Measurements from ENCODE around the gene TEKT2. TPM values are rescaled to one million over a fixed set of nuclear protein-coding genes. Genes with fewer than 3 reads are reported as not detected.

Gene TEKT2
- total RNA-seq: 10 to 100 TPM; 21.3 to 40.2 TPM
- polyA plus RNA-seq: 10 to 100 TPM; 10.2 to 11.6 TPM
- long read RNA-seq, donor 1: 0 reads
- long read RNA-seq, donor 2: 0 reads
- long read RNA-seq, donor 3, partial matches to known transcripts: 0 of 1 reads
- long read RNA-seq, donor 3, other reads (novel, unspliced or antisense): 0 of 1 reads
- long read RNA-seq, donor 4, partial matches to known transcripts: 0 of 1 reads
- long read RNA-seq, donor 4, other reads (novel, unspliced or antisense): 0 of 1 reads
- long read RNA-seq, donor 5, partial matches to known transcripts: 0 of 2 reads
- long read RNA-seq, donor 5, other reads (novel, unspliced or antisense): 0 of 2 reads

GRCh38 chr1:36083635-36084496 is at the start of gene TEKT2:
TEKT2 (plus strand) TSS chr1:36084094; CDS start chr1:36084922, 828 bp downstream.
- ATAC-seq (ENCODE audit: insufficient read depth, low FRiP score): no peak

GRCh38 chr1:36034692-36035091 is 49.2 kb upstream of the TEKT2 start:
- Histone ChIP-seq H3K27ac (ENCODE audit: low read depth in 1 of 2, low read length in 1 of 2) (no peak overlapping the region), H3K27me3 (ENCODE audit: control insufficient read depth in 3 of 3, insufficient read depth in 3 of 3, low read length in 2 of 3) (no peaks in the 10 kb centered on the region), H3K36me3 (ENCODE audit: control insufficient read depth in 4 of 4, insufficient read depth in 4 of 4, low read length in 4 of 4) (peaks cover under 1 to 18% (median 10%) of the 10 kb centered on the region in 4 donors), H3K4me3 (no peak overlapping the region), H3K9ac (ENCODE audit: insufficient read depth in 1 of 2, low read length in 2 of 2) (no peak overlapping the region), H3K4me1 (ENCODE audit: control insufficient read depth in 5 of 5, insufficient read depth in 5 of 5, low read length in 5 of 5) (no peaks in the 10 kb centered on the region), H3K9me3 (ENCODE audit: control insufficient read depth in 4 of 4, insufficient read depth in 3 of 4, low read length in 3 of 4) (no peaks in the 10 kb centered on the region)
- DNase-seq (no peak), ATAC-seq (ENCODE audit: insufficient read depth, low FRiP score) (peak; percentile 97)
- TF ChIP-seq CTCF (IDR thresholded peaks at IDR 0.05; ENCODE audit: control extremely low read depth, extremely low read depth): no peak

More at GRCh38 chr1:36083635-36084496, at the start of gene TEKT2:
- Histone ChIP-seq H3K27me3 (ENCODE audit: control insufficient read depth in 3 of 3, insufficient read depth in 3 of 3, low read length in 2 of 3) (no peaks in the 10 kb centered on the region), H3K36me3 (ENCODE audit: control insufficient read depth in 4 of 4, insufficient read depth in 4 of 4, low read length in 4 of 4) (peaks cover 0 to under 1% (median 0%) of the 10 kb centered on the region in 4 donors), H3K9me3 (ENCODE audit: control insufficient read depth in 4 of 4, insufficient read depth in 3 of 4, low read length in 3 of 4) (no peaks in the 10 kb centered on the region), H3K9ac (ENCODE audit: insufficient read depth in 1 of 2, low read length in 2 of 2) (peak within 1 kb of the TSS; percentile 51 to 69), H3K4me1 (ENCODE audit: control insufficient read depth in 5 of 5, insufficient read depth in 5 of 5, low read length in 5 of 5) (peaks cover 0 to 11% (median 0%) of the 10 kb centered on the region in 5 donors), H3K27ac (ENCODE audit: low read depth in 1 of 2, low read length in 1 of 2) (no peak within 1 kb of the TSS), H3K4me3 (peak within 1 kb of the TSS; percentile 24)
- no peak for TF ChIP-seq CTCF (IDR thresholded peaks at IDR 0.05; ENCODE audit: control extremely low read depth, extremely low read depth)
- 12 to 16% methylated on average over 50 to 58 of the region's 59 CpGs for WGBS, 2 donors
- peak; percentile 88 to 91 (median 90) for DNase-seq

- no peak overlapping the region for H3K9ac ChIP-seq (ENCODE audit: insufficient read depth in 1 of 2, low read length in 2 of 2)
- peak overlapping the region in 1 of 2 donors; percentile 83 for H3K27ac ChIP-seq (ENCODE audit: low read depth in 1 of 2, low read length in 1 of 2)
- no peak for TF ChIP-seq CTCF (IDR thresholded peaks at IDR 0.05; ENCODE audit: control extremely low read depth, extremely low read depth)
- no peaks in the 10 kb centered on the region for H3K4me1 ChIP-seq (ENCODE audit: control insufficient read depth in 5 of 5, insufficient read depth in 5 of 5, low read length in 5 of 5)
- no peak overlapping the region for H3K4me3 ChIP-seq
- peaks cover 3 to 21% (median 11%) of the 10 kb centered on the region in 4 donors for H3K36me3 ChIP-seq (ENCODE audit: control insufficient read depth in 4 of 4, insufficient read depth in 4 of 4, low read length in 4 of 4)
- no peak for DNase-seq
- 64 to 65% methylated on average over 3 of the region's 3 CpGs for WGBS, 2 donors
- H3K27me3 ChIP-seq (ENCODE audit: control insufficient read depth in 3 of 3, insufficient read depth in 3 of 3, low read length in 2 of 3): no peaks in the 10 kb centered on the region
- ATAC-seq (ENCODE audit: insufficient read depth, low FRiP score): no peak
- H3K9me3 ChIP-seq (ENCODE audit: control insufficient read depth in 4 of 4, insufficient read depth in 3 of 4, low read length in 3 of 4): no peaks in the 10 kb centered on the region
Observed at GRCh38 chr1:36035154-36035553, 48.7 kb upstream of the TEKT2 start.
